Right lobe of liver (tissue), 6 donors: ENCODE measurements around the gene FAM151A. TPM values are rescaled to one million over a fixed set of nuclear protein-coding genes. Genes with fewer than 3 reads are reported as not detected.

Source experiments
- ATAC-seq, 4 donors: fragments of 200-7000 bp; cut with Tn5 transposase; one replicate each; pipeline ENCODE4 v1.9.1; 2020; ENCODE audit warnings: mild to moderate bottlenecking in 4 of 4, moderate library complexity in 4 of 4
- DNase-seq, 3 donors: peaks; one replicate each; pipeline ENCODE4 v3.0.0-alpha.2; 2020
- H3K27ac ChIP-seq, 3 donors: fragments of 200-600 bp; one replicate each; pipeline ENCODE4 v1.8.0; 2022
- H3K27me3 ChIP-seq, 2 donors: fragments of 200-600 bp; one replicate each; pipeline ENCODE4 v1.8.0; 2022
- H3K36me3 ChIP-seq, 4 donors: fragments of 200-600 bp; sonication (generic) in 1 of 4; one replicate each; pipeline versions ENCODE4 v1.5.1 to v1.8.0; 2017 to 2022; ENCODE audit warnings: control low read depth in 1 of 4
- H3K4me1 ChIP-seq, 4 donors: fragments of 200-600 bp; sonication (generic) in 1 of 4; one replicate each; pipeline versions ENCODE4 v1.5.1 to v1.8.0; 2017 to 2022; ENCODE audit warnings: control low read depth in 1 of 4
- H3K4me3 ChIP-seq, 3 donors: fragments of 200-600 bp; one replicate each; pipeline ENCODE4 v1.8.0; 2022
- H3K9me3 ChIP-seq, 4 donors: fragments of 200-600 bp; sonication (generic) in 1 of 4; one replicate each; pipeline versions ENCODE4 v1.5.1 to v1.8.0; 2017 to 2022; ENCODE audit warnings: control low read depth in 1 of 4
- CTCF ChIP-seq, 4 donors: fragments of 200-600 bp in 3 of 4; fragments of 450-650 bp in 1 of 4; IDR thresholded peaks; one replicate each; pipeline versions ENCODE4 v1.5.1 to v1.8.0; 2016 to 2022; ENCODE audit warnings: antibody characterized with exemption in 4 of 4, mild to moderate bottlenecking in 2 of 4
- POLR2A ChIP-seq: fragments of 450-650 bp; IDR thresholded peaks from one replicate; pipeline ENCODE4 v1.6.1; 2017; ENCODE audit warnings: antibody characterized with exemption, mild to moderate bottlenecking
- WGBS: methylation state at CpG from one replicate; pipeline ENCODE4 v1.1.6; 2018; ENCODE audit warnings: low coverage, low lambda C conversion rate; ENCODE audit not compliant: insufficient coverage; ENCODE audit errors: missing lambda C conversion rate; 5-methylcytosine and 5-hydroxymethylcytosine counted together
- intact Hi-C, 2 donors: fragments of 100-400 bp; cut with DNase I; formaldehyde crosslinking; loops; one replicate each; pipeline versions ENCODE4 v1.11.2 to v1.14.1; 2022
- total RNA-seq, 6 experiments: library from RNA; depleted of rRNA in 2 of 6; stranded (reverse); fragments of >200 nt in 2 of 6; fragmentation: NEBNext Ultra II Directional in 3 of 6; extraction: Animal tissue kit (Norgen Biotek cat#: 25700) in 3 of 6; gene quantifications; one replicate each; pipeline versions ENCODE4 v1.1.0 to v1.2.4, GENCODE V29; 2016 to 2023
- donor health status: DM: no; HTN: yes; CAD: no.
- donor health status: DM: no; HTN: no; CAD: no.
- donor health status: DM: no; HTN: no; CAD: no.
- donor health status: DM: no; HTN: yes; CAD: no.
- donor health status: DM: no; HTN: yes; CAD: no.

FAM151A gene
- total RNA-seq, 6 experiments from 2014 or later, result 0.12 to 72.9 (median 5.2) TPM

GRCh38 chr1:54650417-54650816, 27.1 kb upstream of the FAM151A start:
- ATAC-seq, result no peak
- 82% methylated on average over 3 of the region's 3 CpGs for WGBS

GRCh38 chr1:54649921-54650320, 26.6 kb upstream of the FAM151A start:
- TF ChIP-seq POLR2A (no peak), CTCF (IDR thresholded peaks at IDR 0.05) (no peak)
- Histone ChIP-seq H3K9me3 (no peaks in the 10 kb centered on the region), H3K36me3 (no peaks in the 10 kb centered on the region), H3K4me3 (no peak overlapping the region), H3K27me3 (no peaks in the 10 kb centered on the region), H3K27ac (peak overlapping the region in 1 of 3 donors; percentile 70), H3K4me1 (peaks cover 0 to 53% (median 22%) of the 10 kb centered on the region in 4 donors)
- WGBS, result 83% methylated on average over 1 of the region's 1 CpG
- ATAC-seq (no peak), DNase-seq (no peak)
- intact Hi-C loops, result no loop called here

More at GRCh38 chr1:54650417-54650816, 27.1 kb upstream of the FAM151A start:
- H3K4me3 ChIP-seq, result no peak overlapping the region
- intact Hi-C loops, result no loop called here
- no peaks in the 10 kb centered on the region for H3K27me3 ChIP-seq
- TF ChIP-seq POLR2A (no peak), CTCF (IDR thresholded peaks at IDR 0.05) (no peak)
- no peaks in the 10 kb centered on the region for H3K36me3 ChIP-seq
- H3K9me3 ChIP-seq, result no peaks in the 10 kb centered on the region
- H3K27ac ChIP-seq, result peak overlapping the region in 1 of 3 donors; percentile 70
- DNase-seq, result no peak
- H3K4me1 ChIP-seq, result peaks cover 0 to 53% (median 22%) of the 10 kb centered on the region in 4 donors

GRCh38 chr1:54649130-54649898, 26.0 kb upstream of the FAM151A start:
- Histone ChIP-seq H3K9me3 (no peaks in the 10 kb centered on the region), H3K4me1 (peaks cover 0 to 53% (median 22%) of the 10 kb centered on the region in 4 donors), H3K27me3 (no peaks in the 10 kb centered on the region), H3K4me3 (peak overlapping the region in 1 of 3 donors; percentile 31), H3K27ac (peak overlapping the region in 2 of 3 donors; percentile 28 to 70), H3K36me3 (no peaks in the 10 kb centered on the region)
- WGBS, result 52% methylated on average over 4 of the region's 5 CpGs
- ATAC-seq (peak; percentile 79 to 89 (median 85)), DNase-seq (peak; percentile 55 to 87 (median 85))
- intact Hi-C loops, result no loop called here
- no peak for TF ChIP-seq CTCF (IDR thresholded peaks at IDR 0.05)
- no peak for TF ChIP-seq POLR2A

- no peak overlapping the region for H3K27ac ChIP-seq
- TF ChIP-seq POLR2A, result no peak
- TF ChIP-seq CTCF (IDR thresholded peaks at IDR 0.05), result no peak
- peaks cover 0 to 7% (median 0%) of the 10 kb centered on the region in 4 donors for H3K9me3 ChIP-seq
- H3K27me3 ChIP-seq, result no peaks in the 10 kb centered on the region
- 69% methylated on average over 7 of the region's 7 CpGs for WGBS
- DNase-seq (no peak), ATAC-seq (no peak)
- H3K4me3 ChIP-seq, result no peak overlapping the region
- H3K36me3 ChIP-seq, result no peaks in the 10 kb centered on the region
- peaks cover 0 to 33% (median 15%) of the 10 kb centered on the region in 4 donors for H3K4me1 ChIP-seq
- intact Hi-C loops, result no loop called here
Observed at GRCh38 chr1:54645806-54646676, 22.7 kb upstream of the FAM151A start.
